Measurements from ENCODE around the gene ELL2.

The ELL2 gene

GRCh38 chr5:95961617-95962474 is at the start of gene ELL2:
ELL2 (minus strand) TSS chr5:95961851; CDS start chr5:95961721, 130 bp downstream.
- H3K27me3 ChIP-seq (ENCODE audit: control insufficient read depth in 2 of 2, insufficient read depth in 2 of 2, low read length in 2 of 2) = no peaks in the 10 kb centered on the region
- peak within 1 kb of the TSS; percentile 83 to 87 for H3K4me3 ChIP-seq (ENCODE audit: low read length in 2 of 2)
- peaks cover 8 to 15% of the 10 kb centered on the region in 2 donors for H3K4me1 ChIP-seq (ENCODE audit: control insufficient read depth in 2 of 2, insufficient read depth in 2 of 2, low read length in 2 of 2)
- no peaks in the 10 kb centered on the region for H3K9me3 ChIP-seq (ENCODE audit: control insufficient read depth in 2 of 2, low read length in 2 of 2)
- H3K27ac ChIP-seq (ENCODE audit: low read depth in 2 of 2, low read length in 2 of 2) = peak within 1 kb of the TSS; percentile 96 to 98
- peak within 1 kb of the TSS; percentile 68 to 99 for H3K9ac ChIP-seq (ENCODE audit: low read depth in 1 of 2, low read length in 2 of 2)
- no peaks in the 10 kb centered on the region for H3K36me3 ChIP-seq (ENCODE audit: control insufficient read depth in 2 of 2, insufficient read depth in 2 of 2, low read length in 2 of 2)

- Histone ChIP-seq H3K27ac (ENCODE audit: low read depth in 2 of 2, low read length in 2 of 2) (no peak overlapping the region), H3K9me3 (ENCODE audit: control insufficient read depth in 2 of 2, low read length in 2 of 2) (no peaks in the 10 kb centered on the region), H3K9ac (ENCODE audit: low read depth in 1 of 2, low read length in 2 of 2) (no peak overlapping the region), H3K27me3 (ENCODE audit: control insufficient read depth in 2 of 2, insufficient read depth in 2 of 2, low read length in 2 of 2) (no peaks in the 10 kb centered on the region), H3K4me1 (ENCODE audit: control insufficient read depth in 2 of 2, insufficient read depth in 2 of 2, low read length in 2 of 2) (no peaks in the 10 kb centered on the region), H3K4me3 (ENCODE audit: low read length in 2 of 2) (no peak overlapping the region), H3K36me3 (ENCODE audit: control insufficient read depth in 2 of 2, insufficient read depth in 2 of 2, low read length in 2 of 2) (no peaks in the 10 kb centered on the region)
Measured at GRCh38 chr5:96008987-96009647, 47.5 kb upstream of the ELL2 start.

- Histone ChIP-seq H3K4me3 (ENCODE audit: low read length in 2 of 2) (no peak overlapping the region), H3K9ac (ENCODE audit: low read depth in 1 of 2, low read length in 2 of 2) (no peak overlapping the region), H3K27me3 (ENCODE audit: control insufficient read depth in 2 of 2, insufficient read depth in 2 of 2, low read length in 2 of 2) (no peaks in the 10 kb centered on the region), H3K4me1 (ENCODE audit: control insufficient read depth in 2 of 2, insufficient read depth in 2 of 2, low read length in 2 of 2) (no peaks in the 10 kb centered on the region), H3K36me3 (ENCODE audit: control insufficient read depth in 2 of 2, insufficient read depth in 2 of 2, low read length in 2 of 2) (no peaks in the 10 kb centered on the region), H3K27ac (ENCODE audit: low read depth in 2 of 2, low read length in 2 of 2) (no peak overlapping the region), H3K9me3 (ENCODE audit: control insufficient read depth in 2 of 2, low read length in 2 of 2) (no peaks in the 10 kb centered on the region)
Measured at GRCh38 chr5:96008487-96008886, 46.8 kb upstream of the ELL2 start.

- Histone ChIP-seq H3K27me3 (ENCODE audit: control insufficient read depth in 2 of 2, insufficient read depth in 2 of 2, low read length in 2 of 2) (no peaks in the 10 kb centered on the region), H3K36me3 (ENCODE audit: control insufficient read depth in 2 of 2, insufficient read depth in 2 of 2, low read length in 2 of 2) (no peaks in the 10 kb centered on the region), H3K4me1 (ENCODE audit: control insufficient read depth in 2 of 2, insufficient read depth in 2 of 2, low read length in 2 of 2) (no peaks in the 10 kb centered on the region), H3K27ac (ENCODE audit: low read depth in 2 of 2, low read length in 2 of 2) (no peak overlapping the region), H3K4me3 (ENCODE audit: low read length in 2 of 2) (no peak overlapping the region), H3K9me3 (ENCODE audit: control insufficient read depth in 2 of 2, low read length in 2 of 2) (no peaks in the 10 kb centered on the region), H3K9ac (ENCODE audit: low read depth in 1 of 2, low read length in 2 of 2) (no peak overlapping the region)
Measured at GRCh38 chr5:96007051-96007450, 45.4 kb upstream of the ELL2 start.

GRCh38 chr5:96006291-96006690 is 44.6 kb upstream of the ELL2 start:
- no peaks in the 10 kb centered on the region for H3K9me3 ChIP-seq (ENCODE audit: control insufficient read depth in 2 of 2, low read length in 2 of 2)

GRCh38 chr5:96004754-96005153 is 43.1 kb upstream of the ELL2 start:
- Histone ChIP-seq H3K9ac (ENCODE audit: low read depth in 1 of 2, low read length in 2 of 2) (no peak overlapping the region), H3K9me3 (ENCODE audit: control insufficient read depth in 2 of 2, low read length in 2 of 2) (no peaks in the 10 kb centered on the region), H3K4me1 (ENCODE audit: control insufficient read depth in 2 of 2, insufficient read depth in 2 of 2, low read length in 2 of 2) (no peaks in the 10 kb centered on the region), H3K4me3 (ENCODE audit: low read length in 2 of 2) (no peak overlapping the region), H3K27ac (ENCODE audit: low read depth in 2 of 2, low read length in 2 of 2) (no peak overlapping the region), H3K27me3 (ENCODE audit: control insufficient read depth in 2 of 2, insufficient read depth in 2 of 2, low read length in 2 of 2) (no peaks in the 10 kb centered on the region), H3K36me3 (ENCODE audit: control insufficient read depth in 2 of 2, insufficient read depth in 2 of 2, low read length in 2 of 2) (no peaks in the 10 kb centered on the region)

More at GRCh38 chr5:96006291-96006690, 44.6 kb upstream of the ELL2 start:
- Histone ChIP-seq H3K9ac (ENCODE audit: low read depth in 1 of 2, low read length in 2 of 2) (no peak overlapping the region), H3K4me1 (ENCODE audit: control insufficient read depth in 2 of 2, insufficient read depth in 2 of 2, low read length in 2 of 2) (no peaks in the 10 kb centered on the region), H3K4me3 (ENCODE audit: low read length in 2 of 2) (no peak overlapping the region), H3K36me3 (ENCODE audit: control insufficient read depth in 2 of 2, insufficient read depth in 2 of 2, low read length in 2 of 2) (no peaks in the 10 kb centered on the region), H3K27ac (ENCODE audit: low read depth in 2 of 2, low read length in 2 of 2) (no peak overlapping the region), H3K27me3 (ENCODE audit: control insufficient read depth in 2 of 2, insufficient read depth in 2 of 2, low read length in 2 of 2) (no peaks in the 10 kb centered on the region)

- no peak overlapping the region for H3K9ac ChIP-seq (ENCODE audit: low read depth in 1 of 2, low read length in 2 of 2)
- no peaks in the 10 kb centered on the region for H3K9me3 ChIP-seq (ENCODE audit: control insufficient read depth in 2 of 2, low read length in 2 of 2)
- H3K36me3 ChIP-seq (ENCODE audit: control insufficient read depth in 2 of 2, insufficient read depth in 2 of 2, low read length in 2 of 2) = no peaks in the 10 kb centered on the region
- H3K4me1 ChIP-seq (ENCODE audit: control insufficient read depth in 2 of 2, insufficient read depth in 2 of 2, low read length in 2 of 2) = no peaks in the 10 kb centered on the region
- no peak overlapping the region for H3K27ac ChIP-seq (ENCODE audit: low read depth in 2 of 2, low read length in 2 of 2)
- H3K4me3 ChIP-seq (ENCODE audit: low read length in 2 of 2) = no peak overlapping the region
- no peaks in the 10 kb centered on the region for H3K27me3 ChIP-seq (ENCODE audit: control insufficient read depth in 2 of 2, insufficient read depth in 2 of 2, low read length in 2 of 2)
Measured at GRCh38 chr5:96004087-96004486, 42.4 kb upstream of the ELL2 start.

- Histone ChIP-seq H3K4me3 (ENCODE audit: low read length in 2 of 2) (no peak overlapping the region), H3K27ac (ENCODE audit: low read depth in 2 of 2, low read length in 2 of 2) (no peak overlapping the region), H3K36me3 (ENCODE audit: control insufficient read depth in 2 of 2, insufficient read depth in 2 of 2, low read length in 2 of 2) (no peaks in the 10 kb centered on the region), H3K27me3 (ENCODE audit: control insufficient read depth in 2 of 2, insufficient read depth in 2 of 2, low read length in 2 of 2) (no peaks in the 10 kb centered on the region), H3K9me3 (ENCODE audit: control insufficient read depth in 2 of 2, low read length in 2 of 2) (no peaks in the 10 kb centered on the region), H3K9ac (ENCODE audit: low read depth in 1 of 2, low read length in 2 of 2) (no peak overlapping the region), H3K4me1 (ENCODE audit: control insufficient read depth in 2 of 2, insufficient read depth in 2 of 2, low read length in 2 of 2) (no peaks in the 10 kb centered on the region)
Measured at GRCh38 chr5:96001262-96001661, 39.6 kb upstream of the ELL2 start.

- Histone ChIP-seq H3K9me3 (ENCODE audit: control insufficient read depth in 2 of 2, low read length in 2 of 2) (no peaks in the 10 kb centered on the region), H3K36me3 (ENCODE audit: control insufficient read depth in 2 of 2, insufficient read depth in 2 of 2, low read length in 2 of 2) (no peaks in the 10 kb centered on the region), H3K27ac (ENCODE audit: low read depth in 2 of 2, low read length in 2 of 2) (no peak overlapping the region), H3K4me3 (ENCODE audit: low read length in 2 of 2) (no peak overlapping the region), H3K27me3 (ENCODE audit: control insufficient read depth in 2 of 2, insufficient read depth in 2 of 2, low read length in 2 of 2) (no peaks in the 10 kb centered on the region), H3K4me1 (ENCODE audit: control insufficient read depth in 2 of 2, insufficient read depth in 2 of 2, low read length in 2 of 2) (no peaks in the 10 kb centered on the region), H3K9ac (ENCODE audit: low read depth in 1 of 2, low read length in 2 of 2) (no peak overlapping the region)
Measured at GRCh38 chr5:96000308-96000707, 38.7 kb upstream of the ELL2 start.

- no peak overlapping the region for H3K27ac ChIP-seq (ENCODE audit: low read depth in 2 of 2, low read length in 2 of 2)
- no peaks in the 10 kb centered on the region for H3K9me3 ChIP-seq (ENCODE audit: control insufficient read depth in 2 of 2, low read length in 2 of 2)
- H3K4me3 ChIP-seq (ENCODE audit: low read length in 2 of 2) = no peak overlapping the region
- H3K9ac ChIP-seq (ENCODE audit: low read depth in 1 of 2, low read length in 2 of 2) = no peak overlapping the region
- H3K27me3 ChIP-seq (ENCODE audit: control insufficient read depth in 2 of 2, insufficient read depth in 2 of 2, low read length in 2 of 2) = no peaks in the 10 kb centered on the region
- H3K4me1 ChIP-seq (ENCODE audit: control insufficient read depth in 2 of 2, insufficient read depth in 2 of 2, low read length in 2 of 2) = no peaks in the 10 kb centered on the region
- no peaks in the 10 kb centered on the region for H3K36me3 ChIP-seq (ENCODE audit: control insufficient read depth in 2 of 2, insufficient read depth in 2 of 2, low read length in 2 of 2)
Measured at GRCh38 chr5:95996904-95997723, 35.5 kb upstream of the ELL2 start.

All from mucosa of rectum (tissue), 2 donors.